ENCODE results near the gene CTDSP2. TPM values are rescaled to one million over a fixed set of nuclear protein-coding genes. Genes with fewer than 3 reads are reported as not detected.

Gene CTDSP2
- total RNA-seq, 1 donor from 2014 or later, result 82.6 TPM

GRCh38 chr12:57813111-57813970 is 33.2 kb downstream of the CTDSP2 start:
- H3K4me1 ChIP-seq, result peaks cover 45% of the 10 kb centered on the region
- H3K9me3 ChIP-seq (replicated peaks), result no peaks in the 10 kb centered on the region
- H3K27me3 ChIP-seq (ENCODE audit: low read depth), result no peaks in the 10 kb centered on the region
- TF ChIP-seq CTCF (IDR thresholded peaks at IDR 0.05; ENCODE audit: borderline replicate concordance), result no peak
- H3K36me3 ChIP-seq, result peaks cover 48% of the 10 kb centered on the region
- no peak overlapping the region for H3K27ac ChIP-seq (replicated peaks)
- no peak overlapping the region for H3K4me3 ChIP-seq
- intact Hi-C loops (cut with micrococcal nuclease), result no loop called here
- DNase-seq, result no peak

GRCh38 chr12:57811028-57811755 is 35.3 kb downstream of the CTDSP2 start:
- Histone ChIP-seq H3K9me3 (replicated peaks) (no peaks in the 10 kb centered on the region), H3K4me3 (no peak overlapping the region), H3K27ac (replicated peaks) (no peak overlapping the region), H3K36me3 (peaks cover 67% of the 10 kb centered on the region), H3K27me3 (ENCODE audit: low read depth) (no peaks in the 10 kb centered on the region), H3K4me1 (peaks cover 24% of the 10 kb centered on the region)
- DNase-seq, result no peak
- no peak for TF ChIP-seq CTCF (IDR thresholded peaks at IDR 0.05; ENCODE audit: borderline replicate concordance)
- intact Hi-C loops (cut with micrococcal nuclease), result no loop called here

- intact Hi-C loops (cut with micrococcal nuclease), result no loop called here
- H3K4me1 ChIP-seq, result peaks cover 16% of the 10 kb centered on the region
- H3K27me3 ChIP-seq (ENCODE audit: low read depth), result no peaks in the 10 kb centered on the region
- no peak overlapping the region for H3K27ac ChIP-seq (replicated peaks)
- no peak overlapping the region for H3K4me3 ChIP-seq
- H3K36me3 ChIP-seq, result peaks cover 74% of the 10 kb centered on the region
- no peaks in the 10 kb centered on the region for H3K9me3 ChIP-seq (replicated peaks)
- TF ChIP-seq CTCF (IDR thresholded peaks at IDR 0.05; ENCODE audit: borderline replicate concordance), result no peak
- no peak for DNase-seq
Measured at GRCh38 chr12:57810450-57810849, 36.1 kb downstream of the CTDSP2 start.

- Histone ChIP-seq H3K27me3 (ENCODE audit: low read depth) (no peaks in the 10 kb centered on the region), H3K4me1 (peaks cover 6% of the 10 kb centered on the region), H3K9me3 (replicated peaks) (no peaks in the 10 kb centered on the region), H3K4me3 (no peak overlapping the region), H3K36me3 (peaks cover 75% of the 10 kb centered on the region), H3K27ac (replicated peaks) (no peak overlapping the region)
- DNase-seq, result no peak
- TF ChIP-seq CTCF (IDR thresholded peaks at IDR 0.05; ENCODE audit: borderline replicate concordance), result no peak
- intact Hi-C loops (cut with micrococcal nuclease), result loop anchor here (10.0 kb wide), 1 partner anchor 95 kb away; no protein-coding TSS in a partner anchor
Measured at GRCh38 chr12:57809425-57809824, 37.1 kb downstream of the CTDSP2 start.

GRCh38 chr12:57808351-57808750 is 38.2 kb downstream of the CTDSP2 start:
- no peak for TF ChIP-seq CTCF (IDR thresholded peaks at IDR 0.05; ENCODE audit: borderline replicate concordance)
- no peaks in the 10 kb centered on the region for H3K27me3 ChIP-seq (ENCODE audit: low read depth)
- no peak overlapping the region for H3K4me3 ChIP-seq
- H3K4me1 ChIP-seq, result peaks cover 5% of the 10 kb centered on the region
- intact Hi-C loops (cut with micrococcal nuclease), result loop anchor here (10.0 kb wide), 1 partner anchor 96 kb away; no protein-coding TSS in a partner anchor
- H3K27ac ChIP-seq (replicated peaks), result no peak overlapping the region
- peaks cover 75% of the 10 kb centered on the region for H3K36me3 ChIP-seq
- no peak for DNase-seq
- no peaks in the 10 kb centered on the region for H3K9me3 ChIP-seq (replicated peaks)
